H9 (cell line): ENCODE data around the gene ZFYVE27. TPM values are rescaled to one million over a fixed set of nuclear protein-coding genes. Genes with fewer than 3 reads are reported as not detected.

Experiments used
- DNase-seq: peaks from one replicate; pipeline ENCODE4 v3.0.0-alpha.2; 2017
- H2AFZ ChIP-seq: one replicate; pipeline ENCODE4 v1.6.1; 2013; ENCODE audit warnings: mild to moderate bottlenecking, low read length, control low read depth, moderate library complexity
- H2AK5ac ChIP-seq: 2 replicates; pipeline ENCODE4 v1.6.1; 2013; ENCODE audit warnings: low read length, control low read depth, mixed read lengths; ENCODE audit not compliant: insufficient read length
- H2BK120ac ChIP-seq: one replicate; pipeline ENCODE4 v1.6.1; 2013; ENCODE audit warnings: low read depth, mild to moderate bottlenecking, low read length, control low read depth, inconsistent platforms; ENCODE audit not compliant: poor library complexity, severe bottlenecking
- H2BK12ac ChIP-seq: 2 replicates; pipeline ENCODE4 v1.6.1; 2013; ENCODE audit warnings: low read length, control low read depth, mixed read lengths, low read depth; ENCODE audit not compliant: insufficient read length
- H2BK15ac ChIP-seq: 2 replicates; pipeline ENCODE4 v1.6.1; 2013; ENCODE audit warnings: low read depth, low read length, control low read depth
- H2BK20ac ChIP-seq: one replicate; pipeline ENCODE4 v1.6.1; 2013; ENCODE audit warnings: low read depth, mild to moderate bottlenecking, low read length, control low read depth, inconsistent platforms; ENCODE audit not compliant: poor library complexity, severe bottlenecking
- H2BK5ac ChIP-seq: 2 replicates; pipeline ENCODE4 v1.6.1; 2013; ENCODE audit warnings: low read length, control low read depth, mixed read lengths; ENCODE audit not compliant: insufficient read length
- H3K14ac ChIP-seq: 2 replicates; pipeline ENCODE4 v1.6.1; 2013; ENCODE audit warnings: low read length, control low read depth; ENCODE audit not compliant: insufficient read depth
- H3K18ac ChIP-seq: 2 replicates; pipeline ENCODE4 v1.6.1; 2013; ENCODE audit warnings: low read depth, mild to moderate bottlenecking, mixed read lengths, low read length, control low read depth; ENCODE audit not compliant: insufficient read length
- H3K23ac ChIP-seq: 2 replicates; pipeline ENCODE4 v1.6.1; 2013; ENCODE audit warnings: low read length, control low read depth, mixed read lengths, low read depth; ENCODE audit not compliant: insufficient read length
- H3K23me2 ChIP-seq: 2 replicates; pipeline ENCODE4 v1.6.1; 2013; ENCODE audit warnings: low read depth, mild to moderate bottlenecking, mixed read lengths, low read length, control low read depth; ENCODE audit not compliant: insufficient read length, poor library complexity, severe bottlenecking
- H3K27ac ChIP-seq: 2 replicates; pipeline ENCODE4 v1.5.1; 2013; ENCODE audit warnings: low read length, control low read depth, mixed read lengths, low read depth; ENCODE audit not compliant: insufficient read length
- H3K27me3 ChIP-seq: 2 replicates; pipeline ENCODE4 v1.6.1; 2013; ENCODE audit warnings: low read length, control low read depth, inconsistent platforms; ENCODE audit not compliant: insufficient read depth
- H3K4ac ChIP-seq: 2 replicates; pipeline ENCODE4 v1.6.1; 2013; ENCODE audit warnings: low read depth, mild to moderate bottlenecking, control low read depth, inconsistent platforms, low read length, moderate library complexity
- H3K4me1 ChIP-seq: 2 replicates; pipeline ENCODE4 v1.6.1; 2013; ENCODE audit warnings: low read length, control low read depth, inconsistent platforms; ENCODE audit not compliant: insufficient read depth
- H3K4me2 ChIP-seq: 2 replicates; pipeline ENCODE4 v1.6.1; 2013; ENCODE audit warnings: low read length, control low read depth, mixed read lengths; ENCODE audit not compliant: insufficient read length, insufficient read depth
- H3K56ac ChIP-seq: 2 replicates; pipeline ENCODE4 v1.6.1; 2013; ENCODE audit warnings: low read depth, mild to moderate bottlenecking, mixed read lengths, low read length, control low read depth; ENCODE audit not compliant: insufficient read length
- H3K79me1 ChIP-seq: 2 replicates; pipeline ENCODE4 v1.6.1; 2013; ENCODE audit warnings: low read depth, mild to moderate bottlenecking, moderate library complexity, low read length, control low read depth, inconsistent platforms; ENCODE audit not compliant: insufficient read depth, poor library complexity, severe bottlenecking
- H3K79me2 ChIP-seq: 2 replicates; pipeline ENCODE4 v1.6.1; 2013; ENCODE audit warnings: low read length, control low read depth, inconsistent platforms; ENCODE audit not compliant: insufficient read depth
- H3K9ac ChIP-seq: 2 replicates; pipeline ENCODE4 v1.6.1; 2013; ENCODE audit warnings: low read length, control low read depth, mixed read lengths; ENCODE audit not compliant: insufficient read length; ENCODE audit errors: extremely low read depth
- H3K9me3 ChIP-seq: one replicate; pipeline ENCODE4 v1.6.1; 2013; ENCODE audit warnings: low read depth, low read length, inconsistent platforms; ENCODE audit not compliant: control insufficient read depth
- H3T11ph ChIP-seq: one replicate; pipeline ENCODE4 v1.6.1; 2013; ENCODE audit warnings: mild to moderate bottlenecking, low read length, control low read depth, inconsistent platforms
- H4K20me1 ChIP-seq: one replicate; pipeline ENCODE4 v1.6.1; 2013; ENCODE audit not compliant: control insufficient read depth, insufficient read length, insufficient read depth
- H4K5ac ChIP-seq: 2 replicates; pipeline ENCODE4 v1.6.1; 2013; ENCODE audit warnings: low read depth, mild to moderate bottlenecking, mixed read lengths, low read length, control low read depth; ENCODE audit not compliant: insufficient read length
- H4K8ac ChIP-seq: replicated peaks from 2 replicates; pipeline ENCODE4 v1.6.1; 2013; ENCODE audit warnings: low read length, control low read depth, mixed read lengths, low read depth; ENCODE audit not compliant: insufficient read length
- H4K91ac ChIP-seq: 2 replicates; pipeline ENCODE4 v1.6.1; 2013; ENCODE audit warnings: low read depth, mild to moderate bottlenecking, moderate library complexity, mixed read lengths, low read length, control low read depth; ENCODE audit not compliant: insufficient read length
- H3K27ac Mint-ChIP-seq, 3 experiments: 2 replicates in 2 of 3; 3 replicates in 1 of 3; pipeline ENCODE4 v1.8.0; 2020 to 2021; ENCODE audit warnings: mixed read lengths in 3 of 3, mild to moderate bottlenecking in 1 of 3, moderate library complexity in 1 of 3
- H3K27me3 Mint-ChIP-seq: 2 replicates; pipeline ENCODE4 v1.8.0; 2021; ENCODE audit warnings: low read depth, mild to moderate bottlenecking, moderate library complexity, mixed read lengths
- H3K36me3 Mint-ChIP-seq, 3 experiments: 2 replicates in 2 of 3; 3 replicates in 1 of 3; pipeline ENCODE4 v1.8.0; 2020 to 2021; ENCODE audit warnings: low read depth in 3 of 3, mixed read lengths in 3 of 3; ENCODE audit not compliant: insufficient read depth in 1 of 3
- H3K4me1 Mint-ChIP-seq, 2 experiments: 2 replicates each; pipeline ENCODE4 v1.8.0; 2020; ENCODE audit warnings: mixed read lengths in 2 of 2
- H3K4me3 Mint-ChIP-seq, 2 experiments: 2 replicates in 1 of 2; 3 replicates in 1 of 2; pipeline ENCODE4 v1.8.0; 2020 to 2021; ENCODE audit warnings: mild to moderate bottlenecking in 2 of 2, mixed read lengths in 2 of 2, moderate library complexity in 1 of 2
- H3K9me3 Mint-ChIP-seq, 2 experiments: 2 replicates in 1 of 2; 3 replicates in 1 of 2; pipeline ENCODE4 v1.8.0; 2020; ENCODE audit warnings: mild to moderate bottlenecking in 2 of 2, mixed read lengths in 2 of 2, moderate library complexity in 1 of 2
- CTCF ChIP-seq: fragments of 200-600 bp; sonication (generic); conservative IDR thresholded peaks from 3 replicates; pipeline ENCODE4 v1.8.0; 2021; ENCODE audit warnings: antibody characterized with exemption, mild to moderate bottlenecking
- WGBS: extraction: QIAGEN DNeasy Blood & Tissue Kit; methylation state at CpG from one replicate; pipeline ENCODE4 v1.1.7; 2013; ENCODE audit warnings: missing lambda C conversion rate, low lambda C conversion rate, mixed read lengths; ENCODE audit not compliant: insufficient read length; ENCODE audit errors: extremely low coverage; 5-methylcytosine and 5-hydroxymethylcytosine counted together
- total RNA-seq: library from RNA; stranded (reverse); gene quantifications from 2 replicates; pipeline ENCODE4 v1.2.1, GENCODE V29; 2021

ZFYVE27 gene
- total RNA-seq, 1 experiment from 2014 or later: 33.2 TPM

GRCh38 chr10:97771913-97772823 lies 35.2 kb downstream of the ZFYVE27 start, which contains the start of gene SFRP5:
SFRP5 (minus strand) TSS chr10:97771999; CDS start chr10:97771833, 166 bp downstream.
- TF ChIP-seq CTCF: no peak
- Histone ChIP-seq H2BK15ac (no peak within 1 kb of the TSS), H3K27ac (no peak within 1 kb of the TSS), H3K4ac (no peak within 1 kb of the TSS), H3K4me2 (peak within 1 kb of the TSS; percentile 68), H4K5ac (no peak within 1 kb of the TSS), H3T11ph (no peak within 1 kb of the TSS), H4K91ac (no peak within 1 kb of the TSS), H4K20me1 (peaks cover 2% of the 10 kb centered on the region), H2BK120ac (no peak within 1 kb of the TSS), H4K8ac (no peak within 1 kb of the TSS), H2BK20ac (no peak within 1 kb of the TSS), H2AFZ (no peak within 1 kb of the TSS), H3K23me2 (peaks cover 9% of the 10 kb centered on the region), H2AK5ac (no peak within 1 kb of the TSS), H2BK12ac (no peak within 1 kb of the TSS), H3K14ac (peak within 1 kb of the TSS; percentile 54; the same call in 1 of the 2 replicates), H3K79me2 (no peaks in the 10 kb centered on the region), H3K4me1 (no peaks in the 10 kb centered on the region), H3K9me3 (no peaks in the 10 kb centered on the region), H3K9ac (no peak within 1 kb of the TSS), H2BK5ac (no peak within 1 kb of the TSS), H3K79me1 (no peaks in the 10 kb centered on the region), H3K56ac (no peak within 1 kb of the TSS), H3K27me3 (peaks cover 19% of the 10 kb centered on the region; the same call in 1 of the 2 replicates), H3K23ac (no peak within 1 kb of the TSS), H3K18ac (no peak within 1 kb of the TSS)
- peaks cover 0 to 2% of the 10 kb centered on the region in 2 experiments; a peak in 1 of 5 replicates for H3K9me3 Mint-ChIP-seq
- peak within 1 kb of the TSS; percentile 68 to 85 for H3K4me3 Mint-ChIP-seq
- WGBS: no CpG with 5 or more reads among the region's 44 CpGs
- H3K4me1 Mint-ChIP-seq: peaks cover 10 to 33% of the 10 kb centered on the region in 2 experiments
- no peaks in the 10 kb centered on the region; a peak in 1 of 7 replicates for H3K36me3 Mint-ChIP-seq
- peak; percentile 60 for DNase-seq
- peak within 1 kb of the TSS in 1 of 3 experiments; percentile 45; a peak in 1 of 7 replicates for H3K27ac Mint-ChIP-seq
- H3K27me3 Mint-ChIP-seq: peaks cover 72% of the 10 kb centered on the region
